WTC11 (cell line): Measurements from ENCODE around the gene PDE4B.

Experiments
- ESRRA ChIP-seq: sonication (generic); formaldehyde crosslinking; IDR thresholded peaks from 2 replicates; pipeline ENCODE4 v1.8.1; 2022; ENCODE audit warnings: mild to moderate bottlenecking, missing genetic modification reagents, borderline replicate concordance
- MAX ChIP-seq: sonication (generic); formaldehyde crosslinking; IDR thresholded peaks from 2 replicates; pipeline ENCODE4 v1.8.0; 2022; ENCODE audit warnings: mild to moderate bottlenecking, missing genetic modification reagents
- NR2C2 ChIP-seq: sonication (generic); formaldehyde crosslinking; IDR thresholded peaks from 2 replicates; pipeline ENCODE4 v1.8.0; 2022; ENCODE audit warnings: mild to moderate bottlenecking, missing genetic modification reagents
- TEAD4 ChIP-seq: sonication (generic); formaldehyde crosslinking; IDR thresholded peaks from 2 replicates; pipeline ENCODE4 v1.8.0; 2022; ENCODE audit warnings: mild to moderate bottlenecking, missing genetic modification reagents
- ZNF671 ChIP-seq: fragments of 250-450 bp; sonication (Bioruptor Pico); IDR thresholded peaks from 2 replicates; pipeline ENCODE4 v1.8.0; 2021; ENCODE audit warnings: mild to moderate bottlenecking
- TF ChIP-seq, protein P1 (sequence below): fragments of 200-600 bp; IDR thresholded peaks from 2 replicates; pipeline ENCODE4 v1.8.0; 2022; ENCODE audit warnings: antibody characterized with exemption
- TF ChIP-seq, protein P2 (sequence below): sonication (generic); formaldehyde crosslinking; IDR thresholded peaks from 2 replicates; pipeline ENCODE4 v1.8.0; 2023; ENCODE audit warnings: missing genetic modification reagents, mild to moderate bottlenecking, borderline replicate concordance

DNA sequence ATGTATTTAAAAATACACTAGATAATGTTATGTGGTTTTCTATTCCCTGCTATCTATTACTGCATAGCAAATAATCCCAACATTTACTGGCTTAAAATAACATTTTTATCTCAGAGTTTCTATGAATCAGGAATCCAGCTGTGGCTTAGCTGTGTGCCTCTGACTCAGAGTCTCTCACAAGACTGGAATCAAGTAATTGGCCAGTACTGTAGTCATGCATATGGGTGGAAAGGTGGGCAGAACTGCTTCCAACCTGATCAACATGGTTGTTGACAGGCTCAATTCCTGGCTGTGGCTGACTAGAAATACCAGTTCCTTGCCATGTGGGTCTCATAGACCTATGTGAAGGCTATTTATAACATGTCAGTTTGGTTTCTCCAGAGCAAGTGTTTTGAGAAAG, 131.8 kb downstream of the PDE4B start:
- no peak for TF ChIP-seq ESRRA (CRISPR knock-in tag)
- TF ChIP-seq, protein P1, sequence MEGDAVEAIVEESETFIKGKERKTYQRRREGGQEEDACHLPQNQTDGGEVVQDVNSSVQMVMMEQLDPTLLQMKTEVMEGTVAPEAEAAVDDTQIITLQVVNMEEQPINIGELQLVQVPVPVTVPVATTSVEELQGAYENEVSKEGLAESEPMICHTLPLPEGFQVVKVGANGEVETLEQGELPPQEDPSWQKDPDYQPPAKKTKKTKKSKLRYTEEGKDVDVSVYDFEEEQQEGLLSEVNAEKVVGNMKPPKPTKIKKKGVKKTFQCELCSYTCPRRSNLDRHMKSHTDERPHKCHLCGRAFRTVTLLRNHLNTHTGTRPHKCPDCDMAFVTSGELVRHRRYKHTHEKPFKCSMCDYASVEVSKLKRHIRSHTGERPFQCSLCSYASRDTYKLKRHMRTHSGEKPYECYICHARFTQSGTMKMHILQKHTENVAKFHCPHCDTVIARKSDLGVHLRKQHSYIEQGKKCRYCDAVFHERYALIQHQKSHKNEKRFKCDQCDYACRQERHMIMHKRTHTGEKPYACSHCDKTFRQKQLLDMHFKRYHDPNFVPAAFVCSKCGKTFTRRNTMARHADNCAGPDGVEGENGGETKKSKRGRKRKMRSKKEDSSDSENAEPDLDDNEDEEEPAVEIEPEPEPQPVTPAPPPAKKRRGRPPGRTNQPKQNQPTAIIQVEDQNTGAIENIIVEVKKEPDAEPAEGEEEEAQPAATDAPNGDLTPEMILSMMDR: no peak
- no peak for TF ChIP-seq MAX
- TF ChIP-seq TEAD4 (CRISPR knock-in tag): no peak
- no peak for TF ChIP-seq ZNF671
- TF ChIP-seq NR2C2: no peak
- TF ChIP-seq, protein P2, sequence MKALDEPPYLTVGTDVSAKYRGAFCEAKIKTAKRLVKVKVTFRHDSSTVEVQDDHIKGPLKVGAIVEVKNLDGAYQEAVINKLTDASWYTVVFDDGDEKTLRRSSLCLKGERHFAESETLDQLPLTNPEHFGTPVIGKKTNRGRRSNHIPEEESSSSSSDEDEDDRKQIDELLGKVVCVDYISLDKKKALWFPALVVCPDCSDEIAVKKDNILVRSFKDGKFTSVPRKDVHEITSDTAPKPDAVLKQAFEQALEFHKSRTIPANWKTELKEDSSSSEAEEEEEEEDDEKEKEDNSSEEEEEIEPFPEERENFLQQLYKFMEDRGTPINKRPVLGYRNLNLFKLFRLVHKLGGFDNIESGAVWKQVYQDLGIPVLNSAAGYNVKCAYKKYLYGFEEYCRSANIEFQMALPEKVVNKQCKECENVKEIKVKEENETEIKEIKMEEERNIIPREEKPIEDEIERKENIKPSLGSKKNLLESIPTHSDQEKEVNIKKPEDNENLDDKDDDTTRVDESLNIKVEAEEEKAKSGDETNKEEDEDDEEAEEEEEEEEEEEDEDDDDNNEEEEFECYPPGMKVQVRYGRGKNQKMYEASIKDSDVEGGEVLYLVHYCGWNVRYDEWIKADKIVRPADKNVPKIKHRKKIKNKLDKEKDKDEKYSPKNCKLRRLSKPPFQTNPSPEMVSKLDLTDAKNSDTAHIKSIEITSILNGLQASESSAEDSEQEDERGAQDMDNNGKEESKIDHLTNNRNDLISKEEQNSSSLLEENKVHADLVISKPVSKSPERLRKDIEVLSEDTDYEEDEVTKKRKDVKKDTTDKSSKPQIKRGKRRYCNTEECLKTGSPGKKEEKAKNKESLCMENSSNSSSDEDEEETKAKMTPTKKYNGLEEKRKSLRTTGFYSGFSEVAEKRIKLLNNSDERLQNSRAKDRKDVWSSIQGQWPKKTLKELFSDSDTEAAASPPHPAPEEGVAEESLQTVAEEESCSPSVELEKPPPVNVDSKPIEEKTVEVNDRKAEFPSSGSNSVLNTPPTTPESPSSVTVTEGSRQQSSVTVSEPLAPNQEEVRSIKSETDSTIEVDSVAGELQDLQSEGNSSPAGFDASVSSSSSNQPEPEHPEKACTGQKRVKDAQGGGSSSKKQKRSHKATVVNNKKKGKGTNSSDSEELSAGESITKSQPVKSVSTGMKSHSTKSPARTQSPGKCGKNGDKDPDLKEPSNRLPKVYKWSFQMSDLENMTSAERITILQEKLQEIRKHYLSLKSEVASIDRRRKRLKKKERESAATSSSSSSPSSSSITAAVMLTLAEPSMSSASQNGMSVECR: no peak
